HFF-Myc (cell line): ENCODE results near the gene LRRK1.

ENCODE experiments used
- DNase-seq: peaks from one replicate; pipeline ENCODE4 v3.0.0-alpha.2; 2011; ENCODE audit warnings: low read depth; ENCODE audit errors: extremely low read depth
- H3K4me3 ChIP-seq: replicated peaks from 2 replicates; pipeline ENCODE4 v1.5.1; 2011; ENCODE audit warnings: low read depth, mild to moderate bottlenecking, control low read depth, low read length
- CTCF ChIP-seq: IDR thresholded peaks from 2 replicates; pipeline ENCODE4 v1.5.1; 2012; ENCODE audit warnings: mild to moderate bottlenecking, low read depth, low read length, control low read depth; ENCODE audit errors: missing control alignments

Gene LRRK1

GRCh38 chr15:101043911-101044624, 124.9 kb downstream of the LRRK1 start:
- no peak for TF ChIP-seq CTCF

GRCh38 chr15:101044625-101045235, 125.6 kb downstream of the LRRK1 start:
- TF ChIP-seq CTCF: no peak
- H3K4me3 ChIP-seq: no peak overlapping the region
- no peak for DNase-seq

More at GRCh38 chr15:101043911-101044624, 124.9 kb downstream of the LRRK1 start:
- DNase-seq: no peak
- no peak overlapping the region for H3K4me3 ChIP-seq

- no peak overlapping the region for H3K4me3 ChIP-seq
- TF ChIP-seq CTCF: no peak
- DNase-seq: no peak
Measured at GRCh38 chr15:101045236-101045646, 126.1 kb downstream of the LRRK1 start.

- no peak for DNase-seq
- no peak overlapping the region for H3K4me3 ChIP-seq
- TF ChIP-seq CTCF: no peak
Measured at GRCh38 chr15:101045835-101046691, 126.9 kb downstream of the LRRK1 start.

- DNase-seq: no peak
- no peak for TF ChIP-seq CTCF
- no peak overlapping the region for H3K4me3 ChIP-seq
Measured at GRCh38 chr15:101046826-101047225, 127.7 kb downstream of the LRRK1 start.

GRCh38 chr15:101047301-101047781, 128.2 kb downstream of the LRRK1 start:
- DNase-seq: no peak
- no peak for TF ChIP-seq CTCF
- H3K4me3 ChIP-seq: no peak overlapping the region
